ENCODE data around the gene PIK3R4. TPM values are rescaled to one million over a fixed set of nuclear protein-coding genes. Genes with fewer than 3 reads are reported as not detected.

PIK3R4 gene
- total and polyA plus RNA-seq, 4 donors = 14.3 to 36.6 (median 22.2) TPM

DNA sequence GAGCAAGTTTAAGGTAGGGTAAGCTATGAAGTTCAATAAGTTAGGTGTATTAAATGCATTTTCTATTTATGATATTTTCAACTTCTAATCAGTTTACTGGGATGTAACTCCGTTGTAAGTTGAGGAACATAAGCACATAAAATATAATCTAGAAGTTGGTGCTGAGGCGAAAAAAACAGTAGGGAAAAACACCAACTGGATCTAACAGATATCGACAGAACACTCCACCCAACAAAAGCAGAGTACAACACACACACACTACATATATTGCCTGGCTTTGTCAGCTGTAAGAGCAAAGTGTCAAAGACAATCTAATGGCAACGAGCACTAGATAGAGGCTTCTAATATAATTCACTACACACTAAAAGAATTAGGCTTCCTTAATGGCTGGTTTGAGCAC, 8.4 kb downstream of the PIK3R4 start:
- WGBS = 95% methylated on average over 4 of the region's 4 CpGs
- Histone ChIP-seq H3K27me3 (ENCODE audit: control insufficient read depth in 4 of 4, insufficient read depth in 4 of 4, low read length in 3 of 4) (no peaks in the 10 kb centered on the region), H3K9me3 (ENCODE audit: control insufficient read depth in 4 of 4, low read length in 3 of 4) (no peaks in the 10 kb centered on the region), H3K4me1 (ENCODE audit: control insufficient read depth in 4 of 4, insufficient read depth in 4 of 4, low read length in 3 of 4) (peaks cover 0 to 31% (median 23%) of the 10 kb centered on the region in 4 donors), H3K27ac (ENCODE audit: low read depth in 1 of 2, low read length in 2 of 2) (peak overlapping the region in 1 of 2 donors; percentile 28), H3K36me3 (ENCODE audit: control insufficient read depth in 4 of 4, insufficient read depth in 3 of 4, low read depth in 1 of 4, low read length in 3 of 4) (peaks cover 0 to 3% (median 1%) of the 10 kb centered on the region in 4 donors), H3K4me3 (ENCODE audit: low read depth in 1 of 3, low read length in 3 of 3) (no peak overlapping the region), H3K9ac (ENCODE audit: low read depth in 1 of 2, low read length in 2 of 2) (no peak overlapping the region)
- no peak for DNase-seq (ENCODE audit: low spot score)
- TF ChIP-seq RXRA (IDR thresholded peaks at IDR 0.05) = no peak
- TF ChIP-seq HNF4A (conservative IDR thresholded peaks at IDR 0.05) = no peak
- no peak for TF ChIP-seq FOXA2 (IDR thresholded peaks at IDR 0.05)
- TF ChIP-seq, protein P1, sequence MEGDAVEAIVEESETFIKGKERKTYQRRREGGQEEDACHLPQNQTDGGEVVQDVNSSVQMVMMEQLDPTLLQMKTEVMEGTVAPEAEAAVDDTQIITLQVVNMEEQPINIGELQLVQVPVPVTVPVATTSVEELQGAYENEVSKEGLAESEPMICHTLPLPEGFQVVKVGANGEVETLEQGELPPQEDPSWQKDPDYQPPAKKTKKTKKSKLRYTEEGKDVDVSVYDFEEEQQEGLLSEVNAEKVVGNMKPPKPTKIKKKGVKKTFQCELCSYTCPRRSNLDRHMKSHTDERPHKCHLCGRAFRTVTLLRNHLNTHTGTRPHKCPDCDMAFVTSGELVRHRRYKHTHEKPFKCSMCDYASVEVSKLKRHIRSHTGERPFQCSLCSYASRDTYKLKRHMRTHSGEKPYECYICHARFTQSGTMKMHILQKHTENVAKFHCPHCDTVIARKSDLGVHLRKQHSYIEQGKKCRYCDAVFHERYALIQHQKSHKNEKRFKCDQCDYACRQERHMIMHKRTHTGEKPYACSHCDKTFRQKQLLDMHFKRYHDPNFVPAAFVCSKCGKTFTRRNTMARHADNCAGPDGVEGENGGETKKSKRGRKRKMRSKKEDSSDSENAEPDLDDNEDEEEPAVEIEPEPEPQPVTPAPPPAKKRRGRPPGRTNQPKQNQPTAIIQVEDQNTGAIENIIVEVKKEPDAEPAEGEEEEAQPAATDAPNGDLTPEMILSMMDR (IDR thresholded peaks at IDR 0.05; ENCODE audit: low read depth, low read length, missing input control) = no peak
- TF ChIP-seq HNF4G (IDR thresholded peaks at IDR 0.05) = no peak
- TF ChIP-seq JUND (IDR thresholded peaks at IDR 0.05) = no peak
- TF ChIP-seq RAD21 (IDR thresholded peaks at IDR 0.05) = no peak
- TF ChIP-seq, protein P2, sequence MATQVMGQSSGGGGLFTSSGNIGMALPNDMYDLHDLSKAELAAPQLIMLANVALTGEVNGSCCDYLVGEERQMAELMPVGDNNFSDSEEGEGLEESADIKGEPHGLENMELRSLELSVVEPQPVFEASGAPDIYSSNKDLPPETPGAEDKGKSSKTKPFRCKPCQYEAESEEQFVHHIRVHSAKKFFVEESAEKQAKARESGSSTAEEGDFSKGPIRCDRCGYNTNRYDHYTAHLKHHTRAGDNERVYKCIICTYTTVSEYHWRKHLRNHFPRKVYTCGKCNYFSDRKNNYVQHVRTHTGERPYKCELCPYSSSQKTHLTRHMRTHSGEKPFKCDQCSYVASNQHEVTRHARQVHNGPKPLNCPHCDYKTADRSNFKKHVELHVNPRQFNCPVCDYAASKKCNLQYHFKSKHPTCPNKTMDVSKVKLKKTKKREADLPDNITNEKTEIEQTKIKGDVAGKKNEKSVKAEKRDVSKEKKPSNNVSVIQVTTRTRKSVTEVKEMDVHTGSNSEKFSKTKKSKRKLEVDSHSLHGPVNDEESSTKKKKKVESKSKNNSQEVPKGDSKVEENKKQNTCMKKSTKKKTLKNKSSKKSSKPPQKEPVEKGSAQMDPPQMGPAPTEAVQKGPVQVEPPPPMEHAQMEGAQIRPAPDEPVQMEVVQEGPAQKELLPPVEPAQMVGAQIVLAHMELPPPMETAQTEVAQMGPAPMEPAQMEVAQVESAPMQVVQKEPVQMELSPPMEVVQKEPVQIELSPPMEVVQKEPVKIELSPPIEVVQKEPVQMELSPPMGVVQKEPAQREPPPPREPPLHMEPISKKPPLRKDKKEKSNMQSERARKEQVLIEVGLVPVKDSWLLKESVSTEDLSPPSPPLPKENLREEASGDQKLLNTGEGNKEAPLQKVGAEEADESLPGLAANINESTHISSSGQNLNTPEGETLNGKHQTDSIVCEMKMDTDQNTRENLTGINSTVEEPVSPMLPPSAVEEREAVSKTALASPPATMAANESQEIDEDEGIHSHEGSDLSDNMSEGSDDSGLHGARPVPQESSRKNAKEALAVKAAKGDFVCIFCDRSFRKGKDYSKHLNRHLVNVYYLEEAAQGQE (IDR thresholded peaks at IDR 0.05) = no peak
- TF ChIP-seq, protein P3, sequence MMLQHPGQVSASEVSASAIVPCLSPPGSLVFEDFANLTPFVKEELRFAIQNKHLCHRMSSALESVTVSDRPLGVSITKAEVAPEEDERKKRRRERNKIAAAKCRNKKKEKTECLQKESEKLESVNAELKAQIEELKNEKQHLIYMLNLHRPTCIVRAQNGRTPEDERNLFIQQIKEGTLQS (IDR thresholded peaks at IDR 0.05) = no peak
- no peak for TF ChIP-seq NR2F2 (IDR thresholded peaks at IDR 0.05)

DNA sequence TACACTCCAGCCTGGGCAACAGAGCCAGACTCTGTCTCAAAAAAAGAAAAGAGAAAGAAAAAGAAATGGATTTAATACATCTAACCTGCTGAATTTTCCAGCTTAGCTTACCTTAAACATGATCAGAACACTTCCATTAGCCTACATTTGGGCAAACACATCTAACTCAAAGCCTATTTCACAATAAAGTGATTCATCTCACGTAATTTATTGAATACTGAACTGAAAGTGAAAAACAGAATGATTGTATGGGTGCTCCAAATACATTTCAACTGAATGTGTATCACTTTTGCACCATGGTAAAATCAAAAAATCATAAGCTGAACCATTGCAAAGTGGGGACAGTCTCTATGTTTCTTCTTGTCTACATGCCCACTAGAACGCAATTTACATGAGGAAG, 9.0 kb downstream of the PIK3R4 start:
- WGBS = 72% methylated on average over 2 of the region's 2 CpGs
- H3K4me3 ChIP-seq (ENCODE audit: low read depth in 1 of 3, low read length in 3 of 3) = no peak overlapping the region
- peak overlapping the region in 1 of 2 donors; percentile 28 for H3K27ac ChIP-seq (ENCODE audit: low read depth in 1 of 2, low read length in 2 of 2)
- H3K36me3 ChIP-seq (ENCODE audit: control insufficient read depth in 4 of 4, insufficient read depth in 3 of 4, low read depth in 1 of 4, low read length in 3 of 4) = peaks cover 0 to 3% (median 1%) of the 10 kb centered on the region in 4 donors
- H3K27me3 ChIP-seq (ENCODE audit: control insufficient read depth in 4 of 4, insufficient read depth in 4 of 4, low read length in 3 of 4) = no peaks in the 10 kb centered on the region
- TF ChIP-seq FOXA1 (IDR thresholded peaks at IDR 0.05) (no peak), EGR1 (IDR thresholded peaks at IDR 0.05; ENCODE audit: low read depth in 2 of 2) (no peak), HNF4A (conservative IDR thresholded peaks at IDR 0.05) (no peak), GABPA (IDR thresholded peaks at IDR 0.05 in 1 of 2, conservative IDR thresholded peaks at IDR 0.05 in 1 of 2) (no peak), RXRA (IDR thresholded peaks at IDR 0.05) (no peak), HNF4G (IDR thresholded peaks at IDR 0.05) (no peak)
- TF ChIP-seq, protein P4, sequence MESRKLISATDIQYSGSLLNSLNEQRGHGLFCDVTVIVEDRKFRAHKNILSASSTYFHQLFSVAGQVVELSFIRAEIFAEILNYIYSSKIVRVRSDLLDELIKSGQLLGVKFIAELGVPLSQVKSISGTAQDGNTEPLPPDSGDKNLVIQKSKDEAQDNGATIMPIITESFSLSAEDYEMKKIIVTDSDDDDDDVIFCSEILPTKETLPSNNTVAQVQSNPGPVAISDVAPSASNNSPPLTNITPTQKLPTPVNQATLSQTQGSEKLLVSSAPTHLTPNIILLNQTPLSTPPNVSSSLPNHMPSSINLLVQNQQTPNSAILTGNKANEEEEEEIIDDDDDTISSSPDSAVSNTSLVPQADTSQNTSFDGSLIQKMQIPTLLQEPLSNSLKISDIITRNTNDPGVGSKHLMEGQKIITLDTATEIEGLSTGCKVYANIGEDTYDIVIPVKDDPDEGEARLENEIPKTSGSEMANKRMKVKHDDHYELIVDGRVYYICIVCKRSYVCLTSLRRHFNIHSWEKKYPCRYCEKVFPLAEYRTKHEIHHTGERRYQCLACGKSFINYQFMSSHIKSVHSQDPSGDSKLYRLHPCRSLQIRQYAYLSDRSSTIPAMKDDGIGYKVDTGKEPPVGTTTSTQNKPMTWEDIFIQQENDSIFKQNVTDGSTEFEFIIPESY (IDR thresholded peaks at IDR 0.05) = no peak
- TF ChIP-seq, protein P2 (IDR thresholded peaks at IDR 0.05) = no peak
- TF ChIP-seq, protein P1 (IDR thresholded peaks at IDR 0.05; ENCODE audit: low read depth, low read length, missing input control) = no peak
- peaks cover 0 to 31% (median 21%) of the 10 kb centered on the region in 4 donors for H3K4me1 ChIP-seq (ENCODE audit: control insufficient read depth in 4 of 4, insufficient read depth in 4 of 4, low read length in 3 of 4)
- no peak overlapping the region for H3K9ac ChIP-seq (ENCODE audit: low read depth in 1 of 2, low read length in 2 of 2)
- DNase-seq (ENCODE audit: low spot score) = no peak
- H3K9me3 ChIP-seq (ENCODE audit: control insufficient read depth in 4 of 4, low read length in 3 of 4) = no peaks in the 10 kb centered on the region
